ENCODE data around the gene CD38.

CD38 gene

GRCh38 chr4:15753081-15753480 is 25.0 kb upstream of the CD38 start:
- no peak for TF ChIP-seq CTCF (IDR thresholded peaks at IDR 0.05; ENCODE audit: control insufficient read depth, extremely low read depth, insufficient read depth)
- no peak overlapping the region for H3K4me3 ChIP-seq (ENCODE audit: low read depth, low read length)
- no peak for DNase-seq (ENCODE audit: low read depth)

GRCh38 chr4:15753786-15754185 is 24.3 kb upstream of the CD38 start:
- no peak for TF ChIP-seq CTCF (IDR thresholded peaks at IDR 0.05; ENCODE audit: control insufficient read depth, extremely low read depth, insufficient read depth)
- DNase-seq (ENCODE audit: low read depth), result no peak

GRCh38 chr4:15754323-15754722 is 23.8 kb upstream of the CD38 start:
- DNase-seq (ENCODE audit: low read depth), result no peak
- H3K4me3 ChIP-seq (ENCODE audit: low read depth, low read length), result no peak overlapping the region
- TF ChIP-seq CTCF (IDR thresholded peaks at IDR 0.05; ENCODE audit: control insufficient read depth, extremely low read depth, insufficient read depth), result no peak

More at GRCh38 chr4:15753786-15754185, 24.3 kb upstream of the CD38 start:
- H3K4me3 ChIP-seq (ENCODE audit: low read depth, low read length), result no peak overlapping the region

- no peak overlapping the region for H3K4me3 ChIP-seq (ENCODE audit: low read depth, low read length)
- TF ChIP-seq CTCF (IDR thresholded peaks at IDR 0.05; ENCODE audit: control insufficient read depth, extremely low read depth, insufficient read depth), result no peak
- no peak for DNase-seq (ENCODE audit: low read depth)
Observed at GRCh38 chr4:15755321-15756155, 22.6 kb upstream of the CD38 start.

GRCh38 chr4:15756361-15756861 is 21.7 kb upstream of the CD38 start:
- DNase-seq (ENCODE audit: low read depth), result no peak
- no peak for TF ChIP-seq CTCF (IDR thresholded peaks at IDR 0.05; ENCODE audit: control insufficient read depth, extremely low read depth, insufficient read depth)
- no peak overlapping the region for H3K4me3 ChIP-seq (ENCODE audit: low read depth, low read length)

- DNase-seq (ENCODE audit: low read depth), result no peak
- TF ChIP-seq CTCF (IDR thresholded peaks at IDR 0.05; ENCODE audit: control insufficient read depth, extremely low read depth, insufficient read depth), result no peak
- H3K4me3 ChIP-seq (ENCODE audit: low read depth, low read length), result no peak overlapping the region
Observed at GRCh38 chr4:15757054-15757453, 21.1 kb upstream of the CD38 start.
